Sigmoid colon (tissue), 3 donors: ENCODE results near the gene ZNF507.

Experiments used
- POLR2A ChIP-seq, 2 donors: fragments of 450-650 bp; IDR thresholded peaks; one replicate each; pipeline ENCODE4 v1.6.1; 2016; ENCODE audit warnings: antibody characterized with exemption in 2 of 2, mild to moderate bottlenecking in 2 of 2, moderate library complexity in 2 of 2
- TF ChIP-seq, protein P1 (sequence below), 4 experiments: fragments of 450-650 bp in 3 of 4; fragments of 200-600 bp in 1 of 4; IDR thresholded peaks; one replicate each; pipeline ENCODE4 v1.5.1; 2016 to 2019; ENCODE audit warnings: antibody characterized with exemption in 4 of 4, mild to moderate bottlenecking in 3 of 4, moderate library complexity in 2 of 4

DNA sequence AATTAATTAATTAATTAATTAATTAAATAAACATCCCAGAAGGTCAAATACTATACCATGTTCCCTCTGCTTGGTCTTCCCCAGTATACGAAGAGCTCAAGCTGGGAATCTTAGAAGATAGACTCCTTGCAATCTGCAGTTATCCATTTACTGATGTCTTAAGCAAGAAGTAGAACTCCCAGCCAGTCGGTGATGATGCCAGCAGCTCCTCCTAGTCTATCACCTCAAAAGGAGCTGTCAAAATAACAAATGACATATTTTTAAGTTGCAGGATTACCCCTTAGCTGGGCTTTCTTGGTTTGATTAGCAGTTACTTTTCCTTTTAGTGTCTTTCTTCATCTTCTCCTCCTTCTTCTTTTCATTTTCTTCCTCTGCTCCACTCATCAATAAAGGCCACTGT lies 6.0 kb upstream of the ZNF507 start:
- TF ChIP-seq, protein P1, sequence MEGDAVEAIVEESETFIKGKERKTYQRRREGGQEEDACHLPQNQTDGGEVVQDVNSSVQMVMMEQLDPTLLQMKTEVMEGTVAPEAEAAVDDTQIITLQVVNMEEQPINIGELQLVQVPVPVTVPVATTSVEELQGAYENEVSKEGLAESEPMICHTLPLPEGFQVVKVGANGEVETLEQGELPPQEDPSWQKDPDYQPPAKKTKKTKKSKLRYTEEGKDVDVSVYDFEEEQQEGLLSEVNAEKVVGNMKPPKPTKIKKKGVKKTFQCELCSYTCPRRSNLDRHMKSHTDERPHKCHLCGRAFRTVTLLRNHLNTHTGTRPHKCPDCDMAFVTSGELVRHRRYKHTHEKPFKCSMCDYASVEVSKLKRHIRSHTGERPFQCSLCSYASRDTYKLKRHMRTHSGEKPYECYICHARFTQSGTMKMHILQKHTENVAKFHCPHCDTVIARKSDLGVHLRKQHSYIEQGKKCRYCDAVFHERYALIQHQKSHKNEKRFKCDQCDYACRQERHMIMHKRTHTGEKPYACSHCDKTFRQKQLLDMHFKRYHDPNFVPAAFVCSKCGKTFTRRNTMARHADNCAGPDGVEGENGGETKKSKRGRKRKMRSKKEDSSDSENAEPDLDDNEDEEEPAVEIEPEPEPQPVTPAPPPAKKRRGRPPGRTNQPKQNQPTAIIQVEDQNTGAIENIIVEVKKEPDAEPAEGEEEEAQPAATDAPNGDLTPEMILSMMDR (IDR thresholded peaks at IDR 0.05) = no peak
- no peak for TF ChIP-seq POLR2A (IDR thresholded peaks at IDR 0.05)
